SKM-1 (cell line): ENCODE results near the gene NECAB3.

Source experiments
- DNase-seq: peaks from one replicate; lab custom pipeline; 2025; ENCODE audit not compliant: unreplicated experiment; lab: John Stamatoyannopoulos, UW

Gene NECAB3

GRCh38 chr20:33679758-33680485, 5.7 kb upstream of the NECAB3 start:
- no peak for DNase-seq

GRCh38 chr20:33677991-33678702, 3.9 kb upstream of the NECAB3 start:
- DNase-seq, result no peak

GRCh38 chr20:33676652-33677645, 2.7 kb upstream of the NECAB3 start:
- no peak for DNase-seq

DNA sequence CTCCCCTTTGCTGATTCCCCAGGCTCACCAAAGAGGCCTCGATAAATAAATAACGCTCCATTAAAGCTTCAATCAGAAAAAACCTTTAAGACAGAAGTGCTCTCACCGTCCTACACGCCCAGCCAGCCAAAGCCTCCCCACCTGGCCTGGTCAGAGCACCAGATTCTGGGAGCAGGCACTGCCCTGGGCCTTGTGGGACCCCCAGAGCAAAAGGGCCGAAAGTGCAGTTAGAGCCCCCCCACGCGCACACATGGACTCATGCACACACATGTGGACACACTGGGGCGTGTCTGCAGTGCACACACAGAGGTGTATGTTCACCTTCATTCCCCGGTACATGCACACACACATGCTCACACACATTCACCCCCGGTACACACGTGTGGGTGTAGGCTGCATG, 1.9 kb upstream of the NECAB3 start:
- no peak for DNase-seq

- no peak for DNase-seq
These were observed 1.1 kb upstream of the NECAB3 start for GRCh38 chr20:33675136-33675959.

DNA sequence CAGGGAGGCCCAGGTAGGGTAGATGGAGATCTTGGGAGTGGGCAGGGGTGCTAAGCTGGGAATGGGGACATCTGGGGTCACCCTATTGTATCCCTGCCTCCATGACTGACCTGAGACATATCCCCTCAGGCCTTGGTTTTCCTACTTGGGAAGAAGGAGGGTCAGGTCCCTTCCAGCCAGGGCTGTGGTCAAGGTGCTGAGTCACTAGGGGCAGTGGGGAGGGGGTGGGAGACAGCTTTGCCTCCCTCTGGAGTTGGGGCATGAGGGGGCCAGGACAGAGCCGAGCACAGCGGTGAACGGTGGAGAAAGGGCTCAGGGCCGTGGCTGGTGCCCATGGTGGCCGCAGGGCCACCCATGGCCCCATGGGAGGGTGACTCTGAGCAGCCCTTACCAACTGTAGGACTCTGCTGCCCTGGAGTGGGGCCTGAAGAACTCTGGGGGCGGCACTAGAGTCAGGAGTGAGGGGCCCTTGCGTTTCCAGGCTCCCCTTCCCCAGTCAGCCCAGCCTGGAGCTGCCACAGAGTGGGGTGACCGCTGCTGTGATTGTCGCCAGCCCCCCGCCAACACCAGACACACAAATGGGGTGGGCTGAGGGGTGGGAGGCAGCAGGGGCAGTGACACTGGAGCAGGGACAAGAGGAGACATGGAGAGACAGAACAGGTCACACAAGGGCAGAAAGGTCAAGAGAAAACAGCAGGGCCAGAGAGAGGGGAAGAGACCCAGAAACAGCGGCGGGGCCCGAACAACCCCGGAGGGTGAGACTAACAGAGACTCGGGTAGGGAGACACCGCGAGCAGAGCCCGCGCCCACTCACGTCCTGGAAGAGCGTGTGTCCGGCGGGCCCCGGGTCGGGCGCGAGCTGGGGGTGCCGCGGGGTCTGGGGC, 576 bp downstream of the NECAB3 start:
- no peak for DNase-seq

- DNase-seq, result no peak
These were observed 1.2 kb downstream of the NECAB3 start for GRCh38 chr20:33673114-33673409.

DNA sequence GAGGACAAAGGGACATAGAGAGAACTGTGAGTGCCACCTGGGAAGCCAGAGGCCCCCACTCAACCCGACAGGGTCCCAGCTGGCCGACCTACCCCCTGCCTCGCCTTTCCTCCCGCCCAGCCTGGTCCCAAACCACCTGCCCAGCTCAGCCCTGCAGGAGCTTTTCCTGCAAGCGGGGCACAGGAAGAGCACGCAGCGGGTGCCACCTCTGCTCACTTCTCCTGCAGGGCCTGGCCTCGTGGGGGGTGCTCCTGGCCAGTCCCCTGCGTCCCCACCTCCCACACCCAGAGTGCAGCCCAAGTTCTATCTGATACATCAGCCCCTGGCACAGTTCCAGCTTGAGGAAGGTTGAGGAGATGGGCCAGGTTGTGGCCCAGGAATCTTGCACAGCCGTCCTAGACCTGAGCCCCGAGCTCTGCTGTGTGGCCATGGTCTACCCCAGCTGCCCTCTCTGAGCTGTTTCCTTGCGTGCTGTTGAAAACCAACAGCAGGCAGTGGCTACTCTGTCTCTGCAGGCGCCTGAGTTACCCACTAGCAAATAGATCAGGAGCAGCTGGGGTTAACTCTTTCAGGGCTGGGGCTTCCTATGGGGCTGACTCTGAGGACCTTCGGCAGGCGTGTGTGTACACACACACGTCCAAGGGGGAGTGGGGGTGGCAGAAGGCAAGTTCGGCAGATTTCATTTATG, 1.7 kb downstream of the NECAB3 start:
- no peak for DNase-seq

- DNase-seq, result no peak
These were observed 2.5 kb downstream of the NECAB3 start for GRCh38 chr20:33671573-33672288.

GRCh38 chr20:33670715-33671499, 3.3 kb downstream of the NECAB3 start:
- DNase-seq, result no peak

DNA sequence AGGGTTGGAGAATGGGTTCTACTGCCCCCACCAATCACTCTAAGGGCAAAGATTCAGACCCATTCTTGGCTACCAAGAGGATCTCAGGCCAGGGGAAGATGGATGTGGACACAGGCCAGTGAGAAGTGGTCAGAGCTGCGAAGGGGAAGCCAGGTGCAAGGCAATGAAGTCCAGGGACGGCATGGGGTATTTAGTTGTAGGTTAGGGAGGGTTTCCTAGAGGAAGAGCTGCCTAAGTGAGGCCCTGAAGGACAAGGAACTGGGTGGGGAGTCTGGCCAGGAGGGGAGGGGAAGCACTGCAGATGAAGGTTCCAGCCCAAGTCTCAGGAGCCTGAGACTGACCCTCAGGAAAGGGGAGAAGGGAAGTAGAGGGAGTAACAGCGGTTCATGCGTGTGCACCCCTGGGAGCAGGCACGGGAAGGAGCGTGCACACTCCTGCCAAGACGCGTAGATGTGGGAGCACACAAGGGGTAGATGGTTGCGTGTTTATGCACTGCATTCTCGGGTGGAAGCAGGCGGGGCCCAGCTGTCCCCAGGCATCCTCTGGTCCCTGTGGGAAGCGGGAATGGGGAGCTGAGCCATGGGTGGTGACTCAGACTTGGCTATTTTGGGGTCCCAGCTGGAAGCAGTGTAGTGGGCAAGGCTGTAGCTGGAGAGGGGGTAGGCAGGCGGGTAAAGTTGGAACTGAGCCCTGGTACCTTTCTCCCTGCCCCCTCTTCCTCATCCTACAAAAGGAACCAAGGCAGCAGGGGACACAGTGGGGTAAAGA, 4.2 kb downstream of the NECAB3 start:
- no peak for DNase-seq

GRCh38 chr20:33669224-33669623, 5.0 kb downstream of the NECAB3 start:
- no peak for DNase-seq

DNA sequence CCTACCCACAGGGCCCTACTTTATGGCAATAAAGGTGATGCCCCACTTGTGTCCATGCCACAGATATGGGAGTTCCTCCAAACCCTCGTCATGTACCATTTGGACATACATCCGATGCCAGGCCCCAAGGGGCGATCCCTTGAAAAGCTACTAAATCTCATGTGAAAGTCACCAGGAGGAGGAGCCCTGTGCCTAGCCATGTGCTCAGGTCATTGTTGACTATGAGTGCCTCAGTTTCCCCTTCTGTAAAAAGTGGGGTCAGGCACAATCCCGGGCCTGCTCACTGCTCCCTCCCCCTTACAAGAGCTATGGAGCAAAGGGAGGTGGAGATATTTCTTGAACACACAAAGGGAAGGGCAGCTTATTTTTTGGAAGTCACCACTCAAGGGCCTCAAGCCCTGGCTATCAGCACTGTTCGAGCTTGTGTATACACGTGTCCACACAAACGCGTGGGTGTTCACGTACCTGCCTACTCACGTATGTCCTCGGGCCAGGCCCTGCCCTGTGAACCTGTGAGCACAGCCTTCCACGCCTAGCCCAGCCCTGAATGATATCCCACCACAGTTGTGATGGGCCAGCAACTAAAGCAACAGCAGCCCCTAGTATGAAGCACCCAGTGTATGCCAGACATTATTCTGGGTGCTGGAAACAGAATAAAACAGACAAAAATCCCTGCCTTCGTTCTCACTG, 5.6 kb downstream of the NECAB3 start:
- DNase-seq, result no peak

- peak; percentile 64 for DNase-seq
These were observed 6.4 kb downstream of the NECAB3 start for GRCh38 chr20:33667676-33668465.

- DNase-seq, result no peak
These were observed 7.0 kb downstream of the NECAB3 start for GRCh38 chr20:33667245-33667675.
